H1 (cell line): ENCODE measurements around the gene PIP5K1C. TPM values are rescaled to one million over a fixed set of nuclear protein-coding genes. Genes with fewer than 3 reads are reported as not detected.

Source experiments
- CTCF ChIA-PET: fragments of 300-600 bp; sonication (Branson Sonifier 250); formaldehyde crosslinking; loops from one replicate; lab custom pipeline; 2021; ENCODE audit not compliant: partially characterized antibody; lab: Charles Lee
- POLR2A ChIA-PET: fragments of 300-600 bp; sonication (Branson Sonifier 250); formaldehyde crosslinking; loops from one replicate; lab custom pipeline; 2021; ENCODE audit warnings: inconsistent platforms; ENCODE audit not compliant: partially characterized antibody; lab: Charles Lee
- DNase-seq, 2 experiments: peaks; one replicate each; pipeline versions ENCODE4 v3.0.0 to v3.0.0-alpha.2; 2010 to 2022; ENCODE audit warnings: low spot score in 2 of 2, low read depth in 1 of 2, mixed read lengths in 1 of 2
- FAIRE-seq: peaks from 2 replicates; lab custom pipeline; 2011; peaks lifted over from hg19 to GRCh38; lab: Jason Lieb, UNC
- H2AFZ ChIP-seq: 2 replicates; pipeline ENCODE4 v1.8.1; 2012; ENCODE audit warnings: low read length, inconsistent platforms
- H2AK5ac ChIP-seq: 2 replicates; pipeline ENCODE4 v1.6.1; 2013; ENCODE audit warnings: low read depth, low read length
- H2BK120ac ChIP-seq: replicated peaks from 2 replicates; pipeline ENCODE3; 2013; ENCODE audit warnings: low read depth, low read length, inconsistent platforms
- H2BK12ac ChIP-seq: 2 replicates; pipeline ENCODE4 v1.6.1; 2013; ENCODE audit warnings: low read depth, low read length
- H2BK15ac ChIP-seq: 2 replicates; pipeline ENCODE4 v1.6.1; 2013; ENCODE audit warnings: low read length
- H2BK20ac ChIP-seq: 2 replicates; pipeline ENCODE4 v1.6.1; 2013; ENCODE audit warnings: low read length
- H2BK5ac ChIP-seq: 2 replicates; pipeline ENCODE4 v1.6.1; 2013; ENCODE audit warnings: low read depth, low read length
- H3K14ac ChIP-seq: 2 replicates; pipeline ENCODE4 v1.6.1; 2013; ENCODE audit warnings: inconsistent platforms; ENCODE audit not compliant: insufficient read length
- H3K18ac ChIP-seq: 2 replicates; pipeline ENCODE4 v1.6.1; 2013; ENCODE audit warnings: low read length; ENCODE audit errors: extremely low read depth
- H3K23ac ChIP-seq: 2 replicates; pipeline ENCODE4 v1.6.1; 2013; ENCODE audit warnings: inconsistent platforms; ENCODE audit not compliant: insufficient read length
- H3K23me2 ChIP-seq: 2 replicates; pipeline ENCODE4 v1.6.1; 2013; ENCODE audit warnings: low read depth, low read length
- H3K27ac ChIP-seq: 2 replicates; pipeline ENCODE4 v1.6.1; 2011; ENCODE audit warnings: low read depth, low read length, inconsistent platforms
- H3K27me3 ChIP-seq, 4 experiments: replicated peaks in 1 of 4; 1 replicate in 1 of 4; 2 replicates in 3 of 4; pipeline versions ENCODE4 v1.6.1 to v1.8.1; 2011 to 2013; ENCODE audit warnings: low read length in 3 of 4, mild to moderate bottlenecking in 3 of 4, inconsistent platforms in 2 of 4, mixed read lengths in 2 of 4, moderate library complexity in 1 of 4; ENCODE audit not compliant: control insufficient read depth in 3 of 4, insufficient read depth in 3 of 4; ENCODE audit errors: extremely low read depth in 1 of 4
- H3K36me3 ChIP-seq, 4 experiments: 2 replicates each; pipeline versions ENCODE4 v1.6.1 to v1.8.1; 2011 to 2013; ENCODE audit warnings: mild to moderate bottlenecking in 4 of 4, low read length in 3 of 4, moderate library complexity in 2 of 4, control low read depth in 1 of 4, inconsistent platforms in 1 of 4; ENCODE audit not compliant: insufficient read depth in 4 of 4, control insufficient read depth in 2 of 4
- H3K4ac ChIP-seq: replicated peaks from 2 replicates; pipeline ENCODE3; 2013; ENCODE audit warnings: low read length, low read depth, mixed read lengths, inconsistent platforms; ENCODE audit not compliant: insufficient read length
- H3K4me1 ChIP-seq, 4 experiments: replicated peaks in 1 of 4; 1 replicate in 1 of 4; 2 replicates in 3 of 4; pipeline versions ENCODE4 v1.6.1 to v1.8.1; 2011 to 2013; ENCODE audit warnings: low read length in 3 of 4, inconsistent platforms in 2 of 4, mixed read lengths in 1 of 4; ENCODE audit not compliant: insufficient read depth in 4 of 4, control insufficient read depth in 3 of 4
- H3K4me2 ChIP-seq, 2 experiments: 2 replicates each; pipeline versions ENCODE4 v1.6.1 to v1.8.1; 2011 to 2013; ENCODE audit warnings: low read depth in 2 of 2, low read length in 2 of 2, control low read depth in 1 of 2, inconsistent platforms in 1 of 2, mild to moderate bottlenecking in 1 of 2; ENCODE audit not compliant: insufficient read depth in 1 of 2
- H3K4me3 ChIP-seq, 4 experiments: fragments of 200-600, 300-600 bp in 1 of 4; sonication (generic), shearing (Covaris generic), sonication (Bioruptor Twin) in 1 of 4; 2 replicates each; pipeline versions ENCODE4 v1.5.1 to v1.8.1; 2011 to 2016; ENCODE audit warnings: low read length in 4 of 4, low read depth in 3 of 4, control low read depth in 2 of 4, inconsistent platforms in 2 of 4, mild to moderate bottlenecking in 2 of 4, mixed read lengths in 1 of 4, moderate library complexity in 1 of 4; ENCODE audit not compliant: insufficient read depth in 2 of 4; ENCODE audit errors: extremely low read depth in 1 of 4
- H3K56ac ChIP-seq: replicated peaks from 2 replicates; pipeline ENCODE3; 2013; ENCODE audit warnings: low read depth, mild to moderate bottlenecking, mixed read lengths, low read length, inconsistent platforms; ENCODE audit not compliant: insufficient read length
- H3K79me1 ChIP-seq: 2 replicates; pipeline ENCODE4 v1.6.1; 2013; ENCODE audit warnings: low read depth, low read length, control low read depth
- H3K79me2 ChIP-seq, 2 experiments: 2 replicates each; pipeline versions ENCODE4 v1.6.1 to v1.8.1; 2012 to 2013; ENCODE audit warnings: low read length in 2 of 2, mild to moderate bottlenecking in 2 of 2, inconsistent platforms in 1 of 2; ENCODE audit not compliant: insufficient read depth in 2 of 2, control insufficient read depth in 1 of 2
- H3K9ac ChIP-seq, 4 experiments: replicated peaks in 1 of 4; 1 replicate in 1 of 4; 2 replicates in 3 of 4; pipeline versions ENCODE4 v1.6.1 to v1.8.1; 2011 to 2013; ENCODE audit warnings: low read depth in 3 of 4, low read length in 3 of 4, control low read depth in 2 of 4, mild to moderate bottlenecking in 2 of 4, moderate library complexity in 2 of 4, inconsistent platforms in 1 of 4; ENCODE audit errors: extremely low read depth in 1 of 4
- H3K9me3 ChIP-seq, 2 experiments: 2 replicates each; pipeline versions ENCODE4 v1.6.1 to v1.8.1; 2012 to 2013; ENCODE audit warnings: mild to moderate bottlenecking in 2 of 2, moderate library complexity in 2 of 2, control low read depth in 1 of 2, inconsistent platforms in 1 of 2, low read depth in 1 of 2, low read length in 1 of 2, mixed read lengths in 1 of 2; ENCODE audit not compliant: insufficient read depth in 2 of 2
- H4K20me1 ChIP-seq, 2 experiments: replicated peaks in 1 of 2; 2 replicates each; pipeline versions ENCODE3 to v1.8.1; 2011 to 2013; ENCODE audit warnings: inconsistent platforms in 2 of 2, low read length in 2 of 2, mild to moderate bottlenecking in 1 of 2; ENCODE audit not compliant: insufficient read depth in 2 of 2, control insufficient read depth in 1 of 2
- H4K5ac ChIP-seq: 2 replicates; pipeline ENCODE4 v1.6.1; 2013; ENCODE audit warnings: low read length, low read depth, mixed read lengths, inconsistent platforms; ENCODE audit not compliant: insufficient read length
- H4K8ac ChIP-seq: 2 replicates; pipeline ENCODE4 v1.8.0; 2013; ENCODE audit warnings: mild to moderate bottlenecking, moderate library complexity, low read length, inconsistent platforms; ENCODE audit not compliant: insufficient read depth; ENCODE audit errors: extremely low read depth
- H4K91ac ChIP-seq: replicated peaks from 2 replicates; pipeline ENCODE3; 2013; ENCODE audit warnings: low read length, mixed read lengths, inconsistent platforms; ENCODE audit not compliant: insufficient read length
- MAFK ChIP-seq: IDR thresholded peaks from 2 replicates; pipeline ENCODE4 v1.6.1; 2012; ENCODE audit warnings: low read depth, mild to moderate bottlenecking, improper control_type of control experiment, low read length
- POLR2AphosphoS5 ChIP-seq: IDR thresholded peaks from 2 replicates; pipeline ENCODE4 v1.6.1; 2011; ENCODE audit warnings: low read depth, low read length
- RXRA ChIP-seq: IDR thresholded peaks from 2 replicates; pipeline ENCODE4 v1.6.1; 2011; ENCODE audit warnings: low read depth, mild to moderate bottlenecking, low read length, moderate library complexity; ENCODE audit not compliant: insufficient read depth
- YY1 ChIP-seq: IDR thresholded peaks from 2 replicates; pipeline ENCODE4 v1.6.1; 2011; ENCODE audit warnings: low read depth, mild to moderate bottlenecking, low read length
- WGBS, 2 experiments: shearing (Covaris generic) in 1 of 2; methylation state at CpG; one replicate each; pipeline versions ENCODE4 v1.1.6 to v1.1.7; 2013 to 2015; ENCODE audit warnings: low lambda C conversion rate in 2 of 2, mixed read lengths in 2 of 2, inconsistent platforms in 1 of 2, low coverage in 1 of 2, missing lambda C conversion rate in 1 of 2; ENCODE audit not compliant: insufficient replicate concordance in 2 of 2, insufficient coverage in 1 of 2, insufficient read length in 1 of 2; ENCODE audit errors: extremely low coverage in 1 of 2, missing lambda C conversion rate in 1 of 2; 5-methylcytosine and 5-hydroxymethylcytosine counted together
- polyA plus RNA-seq, 7 experiments: library from polyadenylated mRNA; depleted of rRNA in 3 of 7; stranded (reverse) in 5 of 7; unstranded in 2 of 7; fragments of >200 nt in 5 of 7; fragments of 200-250 nt in 2 of 7; gene quantifications; 1 replicate in 5 of 7; 2 replicates in 1 of 7; 4 replicates in 1 of 7; pipeline versions ENCODE4 v1.2.1 to v1.2.3, GENCODE V29; 2011 to 2013; ENCODE audit warnings: missing spikeins in 2 of 7, mixed read lengths in 2 of 7
- total RNA-seq: library from RNA; stranded (reverse); fragmentation: NEBNext Ultra II Directional; extraction: Animal tissue kit (Norgen Biotek cat#: 25700); gene quantifications from 2 replicates; pipeline ENCODE4 v1.2.1, GENCODE V29; 2021
- TF ChIP-seq, protein P1 (sequence below): IDR thresholded peaks from 2 replicates; pipeline ENCODE4 v1.6.1; 2012; ENCODE audit warnings: inconsistent platforms
- TF ChIP-seq, protein P2 (sequence below), 3 experiments: IDR thresholded peaks; 1 replicate in 2 of 3; 2 replicates in 1 of 3; pipeline versions ENCODE4 v1.5.1 to v1.6.1; 2011; ENCODE audit warnings: low read length in 3 of 3, mild to moderate bottlenecking in 3 of 3, inconsistent platforms in 2 of 3, low read depth in 1 of 3, moderate library complexity in 1 of 3; ENCODE audit not compliant: insufficient read depth in 1 of 3; ENCODE audit errors: control extremely low read depth in 1 of 3

Gene PIP5K1C
- total and polyA plus RNA-seq, 2 of the 8 experiments (the other 6 are each of a cell fraction or from before 2014, with no cell fraction given): 10.6 to 32.9 TPM

DNA sequence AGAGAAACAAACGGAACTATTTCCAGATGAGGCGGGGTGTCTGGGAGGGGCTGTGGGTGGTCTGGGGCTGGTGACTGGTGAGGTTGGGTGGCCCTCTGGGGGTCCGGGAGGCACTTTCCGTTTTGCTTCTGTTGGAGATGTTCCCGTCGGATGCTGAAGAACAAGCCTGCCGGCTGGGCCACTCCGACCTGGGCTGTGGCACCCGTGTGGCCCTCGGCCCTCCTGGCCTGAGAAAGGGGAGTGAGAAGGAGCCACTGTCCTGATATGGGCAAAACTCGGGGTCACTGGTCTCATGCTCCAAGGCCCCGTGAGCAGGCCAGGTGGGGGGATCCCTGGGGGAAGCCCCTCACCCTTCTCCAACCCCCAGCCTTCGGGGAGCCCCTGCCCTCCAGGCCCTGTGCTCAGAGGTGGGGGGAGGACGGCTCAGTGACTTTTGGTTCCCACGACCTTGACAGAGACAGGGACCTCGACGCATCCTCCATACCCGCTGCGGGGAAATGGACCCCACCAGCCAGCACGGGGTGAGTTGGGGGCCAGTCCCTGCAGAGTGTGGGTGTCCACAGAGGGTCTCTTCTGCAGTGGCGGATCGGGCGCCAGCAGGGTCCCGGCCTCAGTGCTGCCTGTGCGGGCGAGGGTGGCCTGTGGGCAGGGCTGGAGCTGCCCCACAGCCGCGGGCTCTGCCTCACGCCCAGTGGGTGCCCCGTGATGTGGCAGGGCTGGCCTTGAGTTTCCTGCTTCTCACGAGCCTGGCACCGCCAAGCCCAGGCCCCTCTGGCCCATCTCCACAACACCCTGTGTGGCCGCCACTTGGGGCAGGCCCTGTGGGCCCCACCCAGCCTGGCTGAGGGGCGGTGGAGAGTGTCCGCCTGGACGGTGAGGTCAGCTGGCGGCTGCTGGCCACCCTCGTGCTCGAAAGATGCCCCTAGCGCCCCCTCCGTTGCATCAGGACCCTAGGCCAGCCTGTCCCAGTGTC is 89.2 kb downstream of the PIP5K1C start:
- DNase-seq: no peak
- Histone ChIP-seq H4K5ac (no peak overlapping the region), H2AFZ (no peak overlapping the region), H2AK5ac (no peak overlapping the region), H3K9ac (no peak overlapping the region), H3K4me1 (peaks cover 3 to 12% (median 10%) of the 10 kb centered on the region in 4 experiments), H3K18ac (no peak overlapping the region), H3K27ac (no peak overlapping the region), H2BK120ac (no peak overlapping the region), H3K4me3 (no peak overlapping the region), H3K4ac (no peak overlapping the region), H3K36me3 (peaks cover 0 to 21% (median 3%) of the 10 kb centered on the region in 4 experiments; a peak in 2 of 8 replicates), H3K14ac (no peak overlapping the region), H3K23me2 (peaks cover 14% of the 10 kb centered on the region; the same call in 1 of the 2 replicates), H3K9me3 (no peaks in the 10 kb centered on the region), H3K23ac (no peak overlapping the region), H2BK15ac (no peak overlapping the region), H3K79me1 (no peaks in the 10 kb centered on the region; the same call in 1 of the 2 replicates), H4K91ac (no peak overlapping the region), H3K56ac (no peak overlapping the region), H3K4me2 (no peak overlapping the region), H2BK12ac (no peak overlapping the region), H4K20me1 (peaks cover 2 to 13% of the 10 kb centered on the region in 2 experiments), H2BK20ac (no peak overlapping the region), H4K8ac (no peak overlapping the region), H3K27me3 (peaks cover 0 to 3% (median 1%) of the 10 kb centered on the region in 4 experiments; a peak in 5 of 7 replicates), H3K79me2 (no peaks in the 10 kb centered on the region), H2BK5ac (no peak overlapping the region)
- WGBS, 2 experiments: 91% methylated on average over 31 of the region's 41 CpGs; no CpG with 5 or more reads in 1 of the 2 experiments
- FAIRE-seq: no peak
- CTCF ChIA-PET: interaction anchor here (0.9 to 4.0 kb wide), 5 partner anchors 8 to 26 kb away, joined by 3 to 23 read pairs (median 4); partner anchors contain the start of gene GIPC3
- POLR2A ChIA-PET: no interaction called here
- TF ChIP-seq, protein P1, sequence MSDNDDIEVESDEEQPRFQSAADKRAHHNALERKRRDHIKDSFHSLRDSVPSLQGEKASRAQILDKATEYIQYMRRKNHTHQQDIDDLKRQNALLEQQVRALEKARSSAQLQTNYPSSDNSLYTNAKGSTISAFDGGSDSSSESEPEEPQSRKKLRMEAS: no peak
- TF ChIP-seq, protein P2, sequence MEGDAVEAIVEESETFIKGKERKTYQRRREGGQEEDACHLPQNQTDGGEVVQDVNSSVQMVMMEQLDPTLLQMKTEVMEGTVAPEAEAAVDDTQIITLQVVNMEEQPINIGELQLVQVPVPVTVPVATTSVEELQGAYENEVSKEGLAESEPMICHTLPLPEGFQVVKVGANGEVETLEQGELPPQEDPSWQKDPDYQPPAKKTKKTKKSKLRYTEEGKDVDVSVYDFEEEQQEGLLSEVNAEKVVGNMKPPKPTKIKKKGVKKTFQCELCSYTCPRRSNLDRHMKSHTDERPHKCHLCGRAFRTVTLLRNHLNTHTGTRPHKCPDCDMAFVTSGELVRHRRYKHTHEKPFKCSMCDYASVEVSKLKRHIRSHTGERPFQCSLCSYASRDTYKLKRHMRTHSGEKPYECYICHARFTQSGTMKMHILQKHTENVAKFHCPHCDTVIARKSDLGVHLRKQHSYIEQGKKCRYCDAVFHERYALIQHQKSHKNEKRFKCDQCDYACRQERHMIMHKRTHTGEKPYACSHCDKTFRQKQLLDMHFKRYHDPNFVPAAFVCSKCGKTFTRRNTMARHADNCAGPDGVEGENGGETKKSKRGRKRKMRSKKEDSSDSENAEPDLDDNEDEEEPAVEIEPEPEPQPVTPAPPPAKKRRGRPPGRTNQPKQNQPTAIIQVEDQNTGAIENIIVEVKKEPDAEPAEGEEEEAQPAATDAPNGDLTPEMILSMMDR (IDR thresholded peaks at IDR 0.05; ENCODE audit: control extremely low read depth in 1 of 3, insufficient read depth in 1 of 3, low read depth in 1 of 3, low read length in 3 of 3): no peak
- TF ChIP-seq MAFK (no peak), YY1 (no peak), POLR2AphosphoS5 (no peak), RXRA (no peak)
